ENCODE measurements around the gene POLR1A.

The POLR1A gene

GRCh38 chr2:86079981-86080911 lies 25.4 kb downstream of the POLR1A start:
- no peak overlapping the region for H3K4me3 ChIP-seq (ENCODE audit: control insufficient read depth, low read depth, low read length)
- peak; percentile 71 for DNase-seq (ENCODE audit: low read depth)
- peak; percentile 81 for TF ChIP-seq CTCF (conservative IDR thresholded peaks at IDR 0.05; ENCODE audit: control insufficient read depth, insufficient read depth, low read depth, low read length)

GRCh38 chr2:86078774-86079545 lies 26.7 kb downstream of the POLR1A start:
- peak; percentile 53 for DNase-seq (ENCODE audit: low read depth)
- H3K4me3 ChIP-seq (ENCODE audit: control insufficient read depth, low read depth, low read length), result no peak overlapping the region
- TF ChIP-seq CTCF (conservative IDR thresholded peaks at IDR 0.05; ENCODE audit: control insufficient read depth, insufficient read depth, low read depth, low read length), result peak; percentile 58

GRCh38 chr2:86075886-86076285 lies 29.8 kb downstream of the POLR1A start:
- no peak for TF ChIP-seq CTCF (conservative IDR thresholded peaks at IDR 0.05; ENCODE audit: control insufficient read depth, insufficient read depth, low read depth, low read length)
- no peak overlapping the region for H3K4me3 ChIP-seq (ENCODE audit: control insufficient read depth, low read depth, low read length)
- no peak for DNase-seq (ENCODE audit: low read depth)

- H3K4me3 ChIP-seq (ENCODE audit: control insufficient read depth, low read depth, low read length), result no peak overlapping the region
- TF ChIP-seq CTCF (conservative IDR thresholded peaks at IDR 0.05; ENCODE audit: control insufficient read depth, insufficient read depth, low read depth, low read length), result no peak
- DNase-seq (ENCODE audit: low read depth), result no peak
Observed at GRCh38 chr2:86074811-86075210, 30.9 kb downstream of the POLR1A start.

GRCh38 chr2:86074256-86074655 lies 31.4 kb downstream of the POLR1A start:
- DNase-seq (ENCODE audit: low read depth), result no peak
- TF ChIP-seq CTCF (conservative IDR thresholded peaks at IDR 0.05; ENCODE audit: control insufficient read depth, insufficient read depth, low read depth, low read length), result no peak
- H3K4me3 ChIP-seq (ENCODE audit: control insufficient read depth, low read depth, low read length), result no peak overlapping the region

GRCh38 chr2:86073225-86073624 lies 32.5 kb downstream of the POLR1A start:
- no peak for TF ChIP-seq CTCF (conservative IDR thresholded peaks at IDR 0.05; ENCODE audit: control insufficient read depth, insufficient read depth, low read depth, low read length)

More at GRCh38 chr2:86073225-86073624, 32.5 kb downstream of the POLR1A start:
- H3K4me3 ChIP-seq (ENCODE audit: control insufficient read depth, low read depth, low read length), result no peak overlapping the region
- no peak for DNase-seq (ENCODE audit: low read depth)

Data from fibroblast of mammary gland (primary cell).